ENCODE data around the gene PRELP. TPM values are rescaled to one million over a fixed set of nuclear protein-coding genes. Genes with fewer than 3 reads are reported as not detected.

PRELP gene
- total and polyA plus RNA-seq, 9 of the 15 experiments (the other 6 are each of a cell fraction or from before 2014, with no cell fraction given), result 0.04 TPM; not detected in 8

DNA sequence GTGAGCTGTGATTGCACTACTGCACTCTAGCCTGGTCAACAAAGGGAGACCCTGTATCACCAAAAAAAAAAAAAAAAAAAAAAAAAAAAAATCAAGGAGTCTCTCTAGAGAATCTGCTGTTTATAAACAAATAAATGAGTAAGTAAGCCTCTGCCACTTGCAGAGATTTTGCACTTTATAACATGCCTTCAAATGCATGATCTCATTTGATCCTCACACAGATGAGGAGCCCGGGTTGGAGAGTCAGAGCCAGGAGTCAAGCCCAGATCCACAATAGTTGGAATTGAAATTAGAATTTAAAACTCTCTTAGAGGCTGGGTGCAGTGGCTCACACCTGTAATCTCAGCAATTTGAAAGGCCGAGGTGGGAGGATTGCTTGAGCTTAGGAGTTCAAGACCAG lies 4.0 kb downstream of the PRELP start:
- no peak overlapping the region for H2AFZ ChIP-seq (ENCODE audit: low read depth, low read length)
- intact Hi-C loops (cut with micrococcal nuclease), result no loop called here
- no peak overlapping the region for H3K27ac ChIP-seq (ENCODE audit: extremely low read depth, low read depth, low read length)
- TF ChIP-seq, protein P1, sequence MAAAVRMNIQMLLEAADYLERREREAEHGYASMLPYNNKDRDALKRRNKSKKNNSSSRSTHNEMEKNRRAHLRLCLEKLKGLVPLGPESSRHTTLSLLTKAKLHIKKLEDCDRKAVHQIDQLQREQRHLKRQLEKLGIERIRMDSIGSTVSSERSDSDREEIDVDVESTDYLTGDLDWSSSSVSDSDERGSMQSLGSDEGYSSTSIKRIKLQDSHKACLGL (CRISPR knock-in tag; IDR thresholded peaks at IDR 0.05; ENCODE audit: borderline replicate concordance, poor library complexity, severe bottlenecking), result no peak
- TF ChIP-seq RUNX1 (IDR thresholded peaks at IDR 0.05; ENCODE audit: low read depth) (no peak), SRF (CRISPR knock-in tag; IDR thresholded peaks at IDR 0.05) (no peak), BRD9 (IDR thresholded peaks at IDR 0.05; ENCODE audit: low read depth, partially characterized antibody) (no peak), NKRF (IDR thresholded peaks at IDR 0.05; ENCODE audit: borderline replicate concordance) (no peak), GTF2F1 (IDR thresholded peaks at IDR 0.05; ENCODE audit: low read depth, low read length) (no peak), ERF (CRISPR knock-in tag; IDR thresholded peaks at IDR 0.05) (no peak)
- TF ChIP-seq, protein P2, sequence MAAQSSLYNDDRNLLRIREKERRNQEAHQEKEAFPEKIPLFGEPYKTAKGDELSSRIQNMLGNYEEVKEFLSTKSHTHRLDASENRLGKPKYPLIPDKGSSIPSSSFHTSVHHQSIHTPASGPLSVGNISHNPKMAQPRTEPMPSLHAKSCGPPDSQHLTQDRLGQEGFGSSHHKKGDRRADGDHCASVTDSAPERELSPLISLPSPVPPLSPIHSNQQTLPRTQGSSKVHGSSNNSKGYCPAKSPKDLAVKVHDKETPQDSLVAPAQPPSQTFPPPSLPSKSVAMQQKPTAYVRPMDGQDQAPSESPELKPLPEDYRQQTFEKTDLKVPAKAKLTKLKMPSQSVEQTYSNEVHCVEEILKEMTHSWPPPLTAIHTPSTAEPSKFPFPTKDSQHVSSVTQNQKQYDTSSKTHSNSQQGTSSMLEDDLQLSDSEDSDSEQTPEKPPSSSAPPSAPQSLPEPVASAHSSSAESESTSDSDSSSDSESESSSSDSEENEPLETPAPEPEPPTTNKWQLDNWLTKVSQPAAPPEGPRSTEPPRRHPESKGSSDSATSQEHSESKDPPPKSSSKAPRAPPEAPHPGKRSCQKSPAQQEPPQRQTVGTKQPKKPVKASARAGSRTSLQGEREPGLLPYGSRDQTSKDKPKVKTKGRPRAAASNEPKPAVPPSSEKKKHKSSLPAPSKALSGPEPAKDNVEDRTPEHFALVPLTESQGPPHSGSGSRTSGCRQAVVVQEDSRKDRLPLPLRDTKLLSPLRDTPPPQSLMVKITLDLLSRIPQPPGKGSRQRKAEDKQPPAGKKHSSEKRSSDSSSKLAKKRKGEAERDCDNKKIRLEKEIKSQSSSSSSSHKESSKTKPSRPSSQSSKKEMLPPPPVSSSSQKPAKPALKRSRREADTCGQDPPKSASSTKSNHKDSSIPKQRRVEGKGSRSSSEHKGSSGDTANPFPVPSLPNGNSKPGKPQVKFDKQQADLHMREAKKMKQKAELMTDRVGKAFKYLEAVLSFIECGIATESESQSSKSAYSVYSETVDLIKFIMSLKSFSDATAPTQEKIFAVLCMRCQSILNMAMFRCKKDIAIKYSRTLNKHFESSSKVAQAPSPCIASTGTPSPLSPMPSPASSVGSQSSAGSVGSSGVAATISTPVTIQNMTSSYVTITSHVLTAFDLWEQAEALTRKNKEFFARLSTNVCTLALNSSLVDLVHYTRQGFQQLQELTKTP (IDR thresholded peaks at IDR 0.05; ENCODE audit: low read depth in 1 of 2, partially characterized antibody in 2 of 2), result no peak
- no peak overlapping the region for H3K4me3 ChIP-seq
- H3K9me3 ChIP-seq (replicated peaks; ENCODE audit: control insufficient read depth, insufficient read depth, low read depth, low read length), result no peaks in the 10 kb centered on the region
- FAIRE-seq (no peak), ATAC-seq (no peak), DNase-seq (ENCODE audit: extremely low read depth in 1 of 4, low spot score in 3 of 4) (no peak)
- BruUV-seq (replicated peaks), result no TSS peak
- no peaks in the 10 kb centered on the region for H3K9me1 ChIP-seq (ENCODE audit: control insufficient read depth, insufficient read depth, low read length)
- H3K4me1 ChIP-seq (replicated peaks in 1 of 2; ENCODE audit: control insufficient read depth in 2 of 2, insufficient read depth in 2 of 2, low read length in 2 of 2), result peaks cover 0 to 4% of the 10 kb centered on the region in 2 experiments; a peak in 1 of 5 replicates
- no peaks in the 10 kb centered on the region for H3K79me2 ChIP-seq (ENCODE audit: control insufficient read depth, insufficient read depth, low read length)
- in situ Hi-C loops (cut with MboI), result no loop called here
- H3K27me3 ChIP-seq (ENCODE audit: control insufficient read depth in 2 of 2, insufficient read depth in 2 of 2, low read length in 2 of 2), result peaks cover 47 to 63% of the 10 kb centered on the region in 2 experiments
- 3% methylated on average over 2 of the region's 2 CpGs for WGBS (ENCODE audit: insufficient coverage, low coverage, missing lambda C conversion rate)
- no peak overlapping the region for H3K4me2 ChIP-seq (ENCODE audit: insufficient read depth, low read length)
- H3K36me3 ChIP-seq (ENCODE audit: control insufficient read depth, insufficient read depth, low read length), result no peaks in the 10 kb centered on the region
- H4K20me1 ChIP-seq (replicated peaks; ENCODE audit: control insufficient read depth, insufficient read depth, low read length), result no peaks in the 10 kb centered on the region
- CTCF ChIA-PET (ENCODE audit: low intra/inter-chr PET ratio), result interaction anchor here (0.6 kb wide), 1 partner anchor 1248 kb away, joined by 4 read pairs; no protein-coding TSS in a partner anchor
- H3K9ac ChIP-seq (ENCODE audit: insufficient read depth in 1 of 2, low read depth in 2 of 2, low read length in 2 of 2), result no peak overlapping the region
- POLR2A ChIA-PET, result interaction anchor here (0.9 kb wide), 1 partner anchor 8 kb away, joined by 3 read pairs; no protein-coding TSS in a partner anchor
